ENCODE data around the gene FAM43B. TPM values are rescaled to one million over a fixed set of nuclear protein-coding genes. Genes with fewer than 3 reads are reported as not detected.

Gene FAM43B
- total RNA-seq, 2 donors from 2014 or later = 0.27 to 3.0 TPM

DNA sequence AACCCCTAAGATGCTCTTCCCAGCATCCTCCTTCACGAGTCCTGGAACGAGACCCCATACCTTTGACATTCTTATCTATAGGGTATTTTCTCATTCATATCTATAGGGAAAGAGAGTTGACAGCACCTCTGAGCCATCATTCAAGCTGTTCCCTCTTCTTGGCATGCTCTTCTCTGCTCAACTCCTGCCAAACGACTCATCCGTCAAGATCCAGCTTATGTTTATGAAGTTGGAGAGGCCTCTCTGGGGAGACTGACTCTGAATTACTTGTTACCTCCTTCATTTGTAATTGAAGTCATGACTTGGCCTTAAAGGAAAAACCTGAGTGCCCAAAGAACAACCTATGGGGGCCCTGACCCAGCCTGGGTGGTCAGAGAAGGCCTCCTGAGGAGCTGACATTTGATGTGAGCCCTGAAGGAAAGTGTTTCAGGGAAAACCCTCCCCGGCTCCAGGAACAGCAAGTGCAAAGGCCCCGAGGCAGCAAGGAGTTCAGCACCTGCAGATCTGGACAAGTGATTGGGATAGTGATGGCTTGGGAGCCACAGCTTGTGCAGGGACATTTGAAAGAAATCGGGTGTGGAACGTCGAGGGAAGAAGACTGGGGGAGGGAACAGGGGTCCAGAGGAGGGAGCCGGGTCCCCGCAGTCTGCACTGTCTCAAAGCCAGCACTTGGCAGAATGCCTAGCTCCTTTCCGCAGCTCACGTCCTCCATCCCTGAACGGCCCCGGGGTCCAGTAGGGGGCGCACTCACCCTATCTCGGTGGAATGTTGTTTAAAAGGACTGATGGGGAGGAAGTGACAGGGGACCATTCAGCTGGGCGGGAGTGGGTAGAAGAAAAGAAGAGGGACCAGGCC is 22.5 kb downstream of the FAM43B start:
- H3K27me3 ChIP-seq (replicated peaks; ENCODE audit: insufficient read depth) = no peaks in the 10 kb centered on the region
- DNase-seq (ENCODE audit: low spot score) = no peak
- no peaks in the 10 kb centered on the region for H3K9me3 ChIP-seq
- TF ChIP-seq CTCF (IDR thresholded peaks at IDR 0.05) = peak; percentile 35
- H3K36me3 ChIP-seq = no peaks in the 10 kb centered on the region
- no peak overlapping the region for H3K27ac ChIP-seq
- no peak overlapping the region for H3K4me3 ChIP-seq
- no peaks in the 10 kb centered on the region for H3K4me1 ChIP-seq (ENCODE audit: control insufficient read depth in 1 of 2, low read depth in 2 of 2)
- ATAC-seq (ENCODE audit: insufficient number of reproducible peaks, low FRiP score, low read depth) = no peak

DNA sequence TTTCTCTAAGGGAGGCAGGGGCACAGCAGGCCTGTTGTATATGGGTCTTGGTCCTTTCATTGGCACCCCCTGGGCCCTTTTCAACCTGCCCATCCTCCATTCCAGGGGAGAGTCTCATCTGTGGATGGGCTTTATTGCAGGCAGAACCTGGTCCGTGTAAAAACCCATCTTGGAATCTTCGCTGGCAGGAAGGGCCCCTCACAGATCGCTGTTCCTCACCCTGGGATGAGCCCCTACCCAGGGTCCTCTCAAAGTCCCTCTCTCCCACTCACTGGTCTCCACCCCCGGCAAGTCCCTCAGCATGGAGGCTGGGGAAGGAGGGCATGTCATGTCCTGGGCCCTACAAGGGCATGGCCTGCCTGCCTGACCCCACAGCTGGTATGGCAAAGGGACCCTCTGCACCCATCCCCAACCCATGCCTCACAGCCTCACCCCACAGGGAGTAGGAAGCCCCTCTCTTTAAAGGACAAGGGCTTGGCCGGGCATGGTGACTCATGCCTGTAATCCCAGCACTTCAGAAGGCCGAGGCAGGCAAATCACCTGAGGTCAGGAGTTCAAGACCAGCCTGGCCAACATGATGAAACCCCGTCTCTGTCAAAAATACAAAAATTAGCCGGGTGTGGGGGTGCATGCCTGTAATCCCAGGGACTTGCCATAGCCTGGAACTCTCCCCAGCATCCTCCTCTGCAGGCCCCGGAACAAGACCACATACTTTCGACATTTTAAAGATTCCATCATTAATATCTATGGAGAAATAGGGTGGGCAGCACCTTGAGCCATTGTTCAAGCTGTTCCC is 23.4 kb downstream of the FAM43B start:
- no peak overlapping the region for H3K27ac ChIP-seq

DNA sequence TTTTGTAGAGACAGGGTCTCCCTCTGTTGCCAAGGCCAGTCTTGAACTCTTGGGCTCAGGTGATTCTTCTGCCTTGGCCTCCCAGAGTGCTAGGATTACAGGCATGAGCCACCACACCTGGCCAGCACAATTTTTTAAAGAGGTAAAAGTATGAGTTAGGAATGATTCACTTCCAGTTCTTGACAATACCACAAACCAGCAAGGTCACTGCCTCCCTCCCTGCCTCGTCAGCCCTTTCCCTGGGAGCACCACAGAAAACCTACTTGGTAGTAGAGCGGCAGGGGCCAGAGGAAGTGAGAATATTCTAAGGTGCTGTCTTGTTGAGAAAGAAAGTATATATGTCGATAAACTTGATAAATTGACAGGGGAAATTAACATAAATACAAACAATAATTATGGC is 25.7 kb downstream of the FAM43B start:
- TF ChIP-seq CTCF (IDR thresholded peaks at IDR 0.05) = no peak
- Histone ChIP-seq H3K4me1 (ENCODE audit: control insufficient read depth in 1 of 2, low read depth in 2 of 2) (no peaks in the 10 kb centered on the region), H3K4me3 (no peak overlapping the region), H3K27ac (no peak overlapping the region), H3K9me3 (no peaks in the 10 kb centered on the region), H3K36me3 (no peaks in the 10 kb centered on the region), H3K27me3 (replicated peaks; ENCODE audit: insufficient read depth) (no peaks in the 10 kb centered on the region)
- ATAC-seq (ENCODE audit: insufficient number of reproducible peaks, low FRiP score, low read depth) = no peak
- no peak for DNase-seq (ENCODE audit: low spot score)

More for the DNA sequence above, 23.4 kb downstream of the FAM43B start:
- no peaks in the 10 kb centered on the region for H3K9me3 ChIP-seq
- DNase-seq (ENCODE audit: low spot score) = no peak
- H3K4me1 ChIP-seq (ENCODE audit: control insufficient read depth in 1 of 2, low read depth in 2 of 2) = no peaks in the 10 kb centered on the region
- H3K36me3 ChIP-seq = no peaks in the 10 kb centered on the region
- H3K27me3 ChIP-seq (replicated peaks; ENCODE audit: insufficient read depth) = no peaks in the 10 kb centered on the region
- no peak for ATAC-seq (ENCODE audit: insufficient number of reproducible peaks, low FRiP score, low read depth)
- no peak for TF ChIP-seq CTCF (IDR thresholded peaks at IDR 0.05)
- H3K4me3 ChIP-seq = no peak overlapping the region

- no peaks in the 10 kb centered on the region for H3K9me3 ChIP-seq
- no peak overlapping the region for H3K4me3 ChIP-seq
- no peak for DNase-seq (ENCODE audit: low spot score)
- no peaks in the 10 kb centered on the region for H3K4me1 ChIP-seq (ENCODE audit: control insufficient read depth in 1 of 2, low read depth in 2 of 2)
- H3K27me3 ChIP-seq (replicated peaks; ENCODE audit: insufficient read depth) = no peaks in the 10 kb centered on the region
- H3K27ac ChIP-seq = no peak overlapping the region
- TF ChIP-seq CTCF (IDR thresholded peaks at IDR 0.05) = no peak
- no peaks in the 10 kb centered on the region for H3K36me3 ChIP-seq
- ATAC-seq (ENCODE audit: insufficient number of reproducible peaks, low FRiP score, low read depth) = no peak
These were observed 26.5 kb downstream of the FAM43B start for GRCh38 chr1:20578721-20579395.

DNA sequence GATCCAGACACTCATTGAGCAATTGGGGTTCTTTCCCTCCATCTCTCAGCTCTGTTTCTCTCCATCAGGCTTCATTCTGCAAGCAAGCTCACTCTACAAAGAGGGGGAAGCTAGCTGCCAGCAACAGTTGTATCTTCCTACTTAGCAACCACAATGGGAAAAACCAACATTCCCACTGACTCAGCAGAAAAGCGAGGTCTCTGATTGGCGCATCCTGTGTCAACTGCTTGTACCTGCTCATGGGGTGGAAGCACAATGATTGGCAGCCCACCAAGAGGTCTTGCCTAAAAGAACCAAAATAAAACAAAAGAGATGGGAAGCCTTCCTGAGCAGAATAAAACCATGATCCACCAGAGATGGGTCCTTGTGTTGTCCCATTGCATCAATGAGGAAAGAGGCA is 32.5 kb downstream of the FAM43B start:
- Histone ChIP-seq H3K27ac (no peak overlapping the region), H3K9me3 (no peaks in the 10 kb centered on the region), H3K36me3 (no peaks in the 10 kb centered on the region), H3K4me3 (no peak overlapping the region), H3K4me1 (ENCODE audit: control insufficient read depth in 1 of 2, low read depth in 2 of 2) (peaks cover 0 to 9% of the 10 kb centered on the region in 2 donors), H3K27me3 (replicated peaks; ENCODE audit: insufficient read depth) (no peaks in the 10 kb centered on the region)
- DNase-seq (ENCODE audit: low spot score) (no peak), ATAC-seq (ENCODE audit: insufficient number of reproducible peaks, low FRiP score, low read depth) (no peak)
- TF ChIP-seq CTCF (IDR thresholded peaks at IDR 0.05) = no peak
